Skeletal muscle satellite cell (primary cell): Measurements from ENCODE around the gene CPT1A.

Experiments
- H3K27me3 ChIP-seq: 2 replicates; pipeline ENCODE4 v1.7.0; 2013; ENCODE audit warnings: low read length; ENCODE audit not compliant: control insufficient read depth, insufficient read depth
- H3K36me3 ChIP-seq: 2 replicates; pipeline ENCODE4 v1.7.0; 2013; ENCODE audit warnings: mild to moderate bottlenecking, control low read depth, low read length; ENCODE audit not compliant: insufficient read depth
- H3K4me1 ChIP-seq: 2 replicates; pipeline ENCODE4 v1.7.0; 2013; ENCODE audit warnings: low read length; ENCODE audit not compliant: control insufficient read depth, insufficient read depth
- H3K4me2 ChIP-seq: 2 replicates; pipeline ENCODE4 v1.7.0; 2013; ENCODE audit warnings: mild to moderate bottlenecking, low read length
- H3K4me3 ChIP-seq: 2 replicates; pipeline ENCODE4 v1.7.0; 2013; ENCODE audit warnings: low read length
- H3K9ac ChIP-seq: 2 replicates; pipeline ENCODE4 v1.7.0; 2013; ENCODE audit warnings: mild to moderate bottlenecking, low read depth, low read length, moderate library complexity
- H3K9me3 ChIP-seq: replicated peaks from 2 replicates; pipeline ENCODE4 v1.7.0; 2013; ENCODE audit warnings: mild to moderate bottlenecking, control low read depth, low read length

Gene CPT1A

DNA sequence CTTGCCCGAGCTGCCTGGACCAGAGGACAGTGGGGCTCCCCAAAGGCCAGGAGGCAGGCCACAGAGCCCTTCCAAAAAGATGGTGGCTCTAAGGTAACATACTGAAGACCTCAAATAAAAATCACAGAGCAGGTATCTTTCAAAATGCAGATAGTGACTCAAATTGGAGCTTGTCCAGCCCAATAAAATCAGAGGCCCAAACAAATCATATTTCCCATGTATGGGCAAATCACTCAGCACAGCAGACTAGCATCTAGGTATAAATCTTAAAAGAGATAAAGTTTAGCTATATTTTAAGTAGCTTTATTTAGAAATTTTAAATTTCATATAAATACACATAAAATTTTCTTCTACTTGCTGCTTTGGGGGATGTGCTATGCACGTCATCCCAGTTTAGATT lies 93.7 kb downstream of the CPT1A start:
- Histone ChIP-seq H3K36me3 (no peaks in the 10 kb centered on the region), H3K4me2 (no peak overlapping the region), H3K9me3 (no peaks in the 10 kb centered on the region), H3K27me3 (peaks cover 12% of the 10 kb centered on the region), H3K4me1 (no peaks in the 10 kb centered on the region), H3K4me3 (no peak overlapping the region), H3K9ac (no peak overlapping the region)

DNA sequence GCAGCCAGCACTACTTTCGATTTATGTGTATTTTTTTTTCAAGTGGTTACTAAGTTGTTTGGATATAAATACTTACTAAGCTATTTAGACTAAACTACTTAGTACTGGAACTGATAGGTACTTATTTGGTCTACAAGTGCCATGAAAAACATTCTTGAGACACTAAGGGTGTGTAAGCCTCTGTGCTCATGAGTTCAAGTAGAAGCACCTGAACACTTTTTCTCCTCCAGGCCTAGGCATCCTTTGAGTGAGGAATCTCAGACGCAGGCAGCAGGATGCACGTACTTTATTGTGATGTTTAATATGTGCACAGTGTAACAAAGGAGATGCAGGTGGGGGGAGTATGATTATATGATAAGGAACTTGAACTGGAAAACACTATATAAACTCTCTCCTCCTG lies 98.2 kb downstream of the CPT1A start:
- Histone ChIP-seq H3K4me2 (no peak overlapping the region), H3K27me3 (peaks cover 26% of the 10 kb centered on the region), H3K4me1 (no peaks in the 10 kb centered on the region), H3K4me3 (no peak overlapping the region), H3K36me3 (no peaks in the 10 kb centered on the region), H3K9ac (no peak overlapping the region), H3K9me3 (no peaks in the 10 kb centered on the region)

DNA sequence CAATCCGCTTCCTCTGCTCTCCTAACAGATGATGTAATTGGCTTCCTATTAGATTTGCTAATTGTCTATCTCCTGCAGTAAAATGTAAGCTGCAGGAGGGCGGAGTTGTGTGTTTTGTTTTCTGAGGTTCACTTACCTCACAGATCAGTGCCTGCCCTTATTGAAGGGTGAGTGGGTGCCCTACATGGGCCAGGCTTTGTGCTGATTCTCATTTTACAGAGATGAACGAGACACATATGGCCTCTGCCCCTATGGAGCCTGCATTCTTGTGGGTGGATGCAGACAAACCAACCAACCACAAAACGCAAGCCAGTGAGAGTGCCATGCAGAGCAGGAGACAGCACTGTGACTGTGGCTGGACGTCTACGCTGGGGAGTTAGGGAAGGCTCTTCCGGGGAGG lies 100.3 kb downstream of the CPT1A start:
- Histone ChIP-seq H3K36me3 (no peaks in the 10 kb centered on the region), H3K4me3 (no peak overlapping the region), H3K9me3 (no peaks in the 10 kb centered on the region), H3K4me1 (no peaks in the 10 kb centered on the region), H3K27me3 (peaks cover 28% of the 10 kb centered on the region), H3K9ac (no peak overlapping the region), H3K4me2 (no peak overlapping the region)

DNA sequence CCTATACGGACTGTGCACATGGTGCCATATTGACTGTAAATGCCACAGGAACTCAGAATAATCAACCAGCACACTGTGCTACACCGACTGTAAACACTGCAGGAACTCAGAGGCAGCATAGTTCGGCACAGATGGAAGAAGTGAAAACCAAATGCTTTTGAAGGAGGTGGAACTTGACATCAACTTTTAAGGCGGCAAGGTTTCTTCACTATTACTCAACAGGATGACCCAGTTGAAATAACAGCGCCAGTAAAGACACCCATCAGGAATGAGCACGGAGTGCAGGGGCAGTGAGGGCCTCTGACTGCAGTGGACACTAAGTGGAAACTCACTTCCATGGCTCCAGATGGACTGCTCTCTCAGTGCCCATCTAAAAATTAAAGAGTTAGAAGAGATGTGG lies 106.1 kb downstream of the CPT1A start:
- H3K4me3 ChIP-seq = no peak overlapping the region
- H3K4me2 ChIP-seq = no peak overlapping the region
- H3K9ac ChIP-seq = no peak overlapping the region
- no peaks in the 10 kb centered on the region for H3K36me3 ChIP-seq
- no peaks in the 10 kb centered on the region for H3K4me1 ChIP-seq
- peaks cover 82% of the 10 kb centered on the region for H3K27me3 ChIP-seq
- no peaks in the 10 kb centered on the region for H3K9me3 ChIP-seq

DNA sequence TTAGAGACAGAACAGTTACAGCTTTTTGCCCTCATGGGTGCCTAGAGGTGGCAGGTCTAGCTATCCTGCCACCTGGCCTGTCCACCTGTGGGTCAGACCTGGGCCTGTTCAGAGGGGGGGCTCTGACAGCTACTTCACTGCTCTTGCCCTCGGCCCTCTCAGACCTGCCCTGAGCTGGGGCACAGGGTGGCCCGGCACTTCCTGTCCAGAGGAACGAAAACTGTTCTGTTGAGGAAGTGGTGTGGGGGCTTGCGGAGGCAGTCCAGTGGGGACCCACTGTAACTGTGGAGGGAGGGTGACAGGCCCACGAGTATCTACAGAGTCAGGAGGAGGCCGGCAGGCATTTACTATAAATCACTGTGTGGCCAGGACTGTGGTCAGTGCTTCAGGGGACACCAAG lies 106.6 kb downstream of the CPT1A start:
- Histone ChIP-seq H3K9me3 (no peaks in the 10 kb centered on the region), H3K36me3 (no peaks in the 10 kb centered on the region), H3K9ac (no peak overlapping the region), H3K4me1 (no peaks in the 10 kb centered on the region), H3K27me3 (peaks cover 81% of the 10 kb centered on the region), H3K4me2 (no peak overlapping the region), H3K4me3 (no peak overlapping the region)

DNA sequence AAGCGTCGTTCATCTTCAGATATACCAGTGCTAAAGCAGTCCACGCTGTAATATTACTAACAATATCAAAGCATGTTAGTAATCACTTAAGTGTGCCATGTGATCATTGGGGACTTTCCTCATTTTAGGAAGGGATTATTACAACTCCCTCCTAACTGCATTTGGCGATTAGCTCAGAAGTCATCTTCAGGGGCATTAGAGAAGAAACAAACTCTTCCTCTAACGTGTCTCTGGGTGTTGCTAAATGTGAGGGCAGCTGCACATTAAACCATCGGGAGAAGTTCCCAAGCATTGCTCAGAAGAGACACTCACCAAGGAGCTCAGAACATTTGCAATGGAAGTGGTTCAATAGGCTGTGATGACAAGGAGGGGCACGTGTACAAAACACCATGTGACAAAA lies 107.6 kb downstream of the CPT1A start:
- Histone ChIP-seq H3K27me3 (peaks cover 84% of the 10 kb centered on the region), H3K36me3 (no peaks in the 10 kb centered on the region), H3K4me3 (no peak overlapping the region), H3K9me3 (no peaks in the 10 kb centered on the region), H3K4me1 (no peaks in the 10 kb centered on the region), H3K4me2 (no peak overlapping the region), H3K9ac (no peak overlapping the region)

DNA sequence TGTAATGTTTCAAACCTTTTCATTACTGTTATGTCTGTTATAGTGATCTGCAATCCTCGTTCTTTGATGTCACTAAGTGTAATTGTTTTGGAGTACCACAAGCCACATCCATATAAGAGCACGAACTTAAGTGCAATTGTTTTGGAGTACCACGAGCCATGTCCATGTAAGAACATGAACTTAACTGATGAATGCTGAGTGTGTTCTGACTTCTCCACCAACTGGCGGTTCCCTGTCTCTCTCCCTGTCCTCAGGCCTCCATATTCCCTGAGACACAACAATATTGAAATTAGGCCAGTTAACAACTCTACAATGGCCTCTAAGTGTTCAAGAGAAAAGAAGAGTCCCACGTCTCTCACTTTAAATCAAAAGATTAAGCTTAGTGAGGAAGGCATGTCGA lies 113.9 kb downstream of the CPT1A start:
- Histone ChIP-seq H3K4me3 (no peak overlapping the region), H3K9ac (no peak overlapping the region), H3K4me2 (no peak overlapping the region), H3K27me3 (peaks cover 80% of the 10 kb centered on the region), H3K4me1 (no peaks in the 10 kb centered on the region), H3K9me3 (no peaks in the 10 kb centered on the region), H3K36me3 (no peaks in the 10 kb centered on the region)

DNA sequence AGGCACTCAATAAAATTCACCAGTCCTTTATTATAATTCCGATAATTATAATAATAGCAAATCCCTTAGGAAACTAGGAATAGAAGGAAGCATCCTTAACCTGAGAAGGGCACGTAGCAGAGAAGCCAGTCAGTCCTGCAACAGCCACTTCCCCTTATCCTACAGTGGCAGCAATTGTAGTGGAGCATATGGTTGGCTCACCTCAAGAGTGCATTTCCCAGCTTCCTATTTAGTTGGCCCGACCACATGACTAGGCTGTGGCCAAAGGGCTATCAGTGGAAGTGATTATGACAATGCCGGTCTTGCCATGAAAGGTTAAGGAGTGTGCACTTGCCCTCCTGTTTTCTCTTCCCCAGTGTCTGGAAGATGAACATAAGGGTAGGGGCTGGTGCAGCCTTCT lies 117.4 kb downstream of the CPT1A start:
- H3K36me3 ChIP-seq = no peaks in the 10 kb centered on the region
- H3K4me1 ChIP-seq = no peaks in the 10 kb centered on the region
- peaks cover 83% of the 10 kb centered on the region for H3K27me3 ChIP-seq
- H3K9me3 ChIP-seq = peaks cover 6% of the 10 kb centered on the region
- H3K9ac ChIP-seq = no peak overlapping the region
- H3K4me2 ChIP-seq = no peak overlapping the region
- H3K4me3 ChIP-seq = no peak overlapping the region

DNA sequence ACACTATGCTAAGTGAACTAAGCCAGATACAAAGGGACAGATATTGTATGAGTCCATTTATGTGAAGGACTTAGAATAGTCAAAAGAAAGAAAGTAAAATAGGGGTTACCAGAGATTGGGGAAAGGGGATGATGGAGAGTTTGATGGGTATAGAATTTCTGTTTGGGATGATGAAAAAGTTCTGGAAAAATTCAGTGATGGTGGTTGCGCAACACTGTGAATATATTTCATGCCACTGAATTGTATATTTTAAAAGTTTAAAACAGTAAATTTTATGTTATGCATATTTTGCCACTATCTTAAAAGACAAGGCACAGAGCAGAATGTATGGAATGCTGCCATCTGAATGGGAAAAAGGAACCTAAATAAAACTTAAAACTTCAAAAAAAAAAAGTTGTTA lies 119.6 kb downstream of the CPT1A start:
- H3K4me1 ChIP-seq = no peaks in the 10 kb centered on the region
- H3K9me3 ChIP-seq = peaks cover 6% of the 10 kb centered on the region
- H3K36me3 ChIP-seq = no peaks in the 10 kb centered on the region
- no peak overlapping the region for H3K4me2 ChIP-seq
- no peak overlapping the region for H3K4me3 ChIP-seq
- peaks cover 79% of the 10 kb centered on the region for H3K27me3 ChIP-seq
- no peak overlapping the region for H3K9ac ChIP-seq

DNA sequence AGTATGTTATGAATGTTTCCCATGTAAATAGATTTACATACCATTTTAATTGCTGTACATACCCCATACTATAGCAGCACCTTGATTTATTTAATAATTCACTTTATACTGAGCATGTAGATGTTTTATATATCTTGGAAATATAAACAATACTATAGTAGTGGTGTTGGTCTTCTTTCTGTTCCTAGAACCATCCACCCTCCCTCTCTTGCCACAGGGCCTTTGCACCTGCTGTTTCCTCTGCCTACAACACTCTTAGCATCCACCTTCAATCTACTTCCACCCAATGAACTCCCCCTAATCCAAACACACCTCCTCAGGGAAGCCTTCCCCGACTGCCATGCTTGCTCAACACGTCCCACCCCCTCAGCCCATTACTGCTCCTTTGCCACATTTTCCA lies 120.6 kb downstream of the CPT1A start:
- Histone ChIP-seq H3K4me3 (no peak overlapping the region), H3K9ac (no peak overlapping the region), H3K4me1 (no peaks in the 10 kb centered on the region), H3K4me2 (no peak overlapping the region), H3K9me3 (peaks cover 6% of the 10 kb centered on the region), H3K27me3 (peaks cover 82% of the 10 kb centered on the region), H3K36me3 (no peaks in the 10 kb centered on the region)

DNA sequence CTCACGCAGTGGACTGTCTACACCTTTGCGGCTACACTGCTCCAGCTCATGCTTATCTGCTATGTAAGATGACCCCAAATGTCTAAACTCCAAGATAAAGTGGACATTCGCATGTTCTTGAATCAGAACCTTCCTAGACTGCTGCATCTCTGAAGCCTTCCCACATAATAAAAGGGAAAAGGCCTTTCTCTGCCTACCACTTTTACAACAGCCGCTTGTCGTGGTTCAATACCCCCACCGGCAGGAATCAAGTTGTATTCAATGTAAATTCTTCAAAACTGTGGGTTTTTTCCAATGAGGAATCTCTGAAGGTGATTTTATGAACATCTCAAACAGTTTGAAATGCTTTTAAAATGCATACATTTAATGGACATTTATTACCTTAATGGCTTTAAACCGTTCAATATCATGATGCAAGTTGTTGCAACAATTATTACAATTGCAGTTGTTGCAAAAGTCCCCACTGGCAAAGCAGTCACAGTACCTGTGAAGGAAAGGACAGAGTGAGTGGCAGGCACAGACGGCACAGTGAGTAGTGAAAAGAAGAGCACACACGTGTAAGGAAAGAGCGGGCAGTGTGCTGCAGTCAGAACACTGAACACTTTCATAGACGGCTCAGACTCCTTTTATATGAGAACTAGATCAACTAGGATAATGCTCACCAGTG lies 126.1 kb downstream of the CPT1A start:
- Histone ChIP-seq H3K9me3 (peaks cover 9% of the 10 kb centered on the region), H3K4me2 (no peak overlapping the region), H3K27me3 (peaks cover 93% of the 10 kb centered on the region), H3K36me3 (no peaks in the 10 kb centered on the region), H3K4me3 (no peak overlapping the region), H3K9ac (no peak overlapping the region), H3K4me1 (no peaks in the 10 kb centered on the region)

DNA sequence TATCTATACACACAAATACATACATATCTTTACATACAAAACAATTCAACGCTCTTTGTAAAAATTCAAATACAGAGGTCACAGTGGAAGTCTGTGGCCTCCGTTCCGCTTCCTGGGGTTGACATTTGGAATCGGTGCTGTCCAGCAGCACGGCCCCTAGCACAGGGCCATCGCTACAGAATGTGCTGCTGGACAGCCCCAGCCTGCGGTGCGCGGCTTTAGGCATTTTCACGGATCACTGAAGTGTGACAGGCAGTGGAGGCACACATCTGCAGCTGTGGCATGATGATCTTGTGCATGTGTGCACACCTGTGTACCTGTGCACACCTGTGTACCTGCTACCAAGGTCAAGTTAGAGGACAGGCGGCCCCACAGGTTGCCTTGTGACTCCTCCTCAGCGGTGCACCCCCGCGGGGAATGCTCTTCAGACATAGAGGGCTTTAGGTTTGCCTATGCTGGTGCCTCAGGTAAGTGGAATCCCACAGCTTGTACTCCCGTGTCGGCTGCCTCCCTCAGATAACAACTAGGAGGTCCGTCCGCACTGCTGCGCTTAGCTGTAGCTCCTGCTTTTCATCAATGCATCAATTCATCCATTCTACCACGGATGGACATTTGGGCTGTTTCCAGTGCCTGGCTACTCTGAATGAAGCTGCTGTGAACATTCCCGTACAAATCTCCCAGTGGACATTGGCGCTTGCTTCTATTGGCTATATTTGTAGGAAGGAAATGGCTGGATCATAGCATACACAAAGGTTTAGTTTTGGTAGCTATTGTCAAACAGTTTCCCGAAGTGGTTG lies 127.5 kb downstream of the CPT1A start:
- no peaks in the 10 kb centered on the region for H3K36me3 ChIP-seq

More for the DNA sequence above, 127.5 kb downstream of the CPT1A start:
- Histone ChIP-seq H3K4me2 (no peak overlapping the region), H3K4me3 (no peak overlapping the region), H3K27me3 (peaks cover 90% of the 10 kb centered on the region), H3K9ac (no peak overlapping the region), H3K4me1 (no peaks in the 10 kb centered on the region), H3K9me3 (peaks cover 3% of the 10 kb centered on the region)
